HL-60/S4 treated with retinoic acid at 250 ng/mL for 4 days and 3 days (cell line): ENCODE measurements around the gene DOCK6.
"Not testable (repeated sequence)": the region's sequence is repeated elsewhere in the genome, so short reads cannot be mapped to it uniquely, and the experiment has no call there.

Experiments
- in situ Hi-C: fragments of 300-500 bp; cut with MboI; formaldehyde crosslinking; loops from 2 replicates; pipeline ENCODE4 v1.7.0; 2022; ENCODE audit warnings: low sequenced_read_pairs

The DOCK6 gene

GRCh38 chr19:11175920-11176319, 86.4 kb downstream of the DOCK6 start:
- in situ Hi-C loops: no loop called here

- in situ Hi-C loops: no loop called here
These were observed 88.0 kb downstream of the DOCK6 start for GRCh38 chr19:11174336-11174735.

- in situ Hi-C loops: no loop called here
These were observed 88.7 kb downstream of the DOCK6 start for GRCh38 chr19:11173516-11174155.

GRCh38 chr19:11172576-11172975, 89.7 kb downstream of the DOCK6 start:
- in situ Hi-C loops: no loop called here

DNA sequence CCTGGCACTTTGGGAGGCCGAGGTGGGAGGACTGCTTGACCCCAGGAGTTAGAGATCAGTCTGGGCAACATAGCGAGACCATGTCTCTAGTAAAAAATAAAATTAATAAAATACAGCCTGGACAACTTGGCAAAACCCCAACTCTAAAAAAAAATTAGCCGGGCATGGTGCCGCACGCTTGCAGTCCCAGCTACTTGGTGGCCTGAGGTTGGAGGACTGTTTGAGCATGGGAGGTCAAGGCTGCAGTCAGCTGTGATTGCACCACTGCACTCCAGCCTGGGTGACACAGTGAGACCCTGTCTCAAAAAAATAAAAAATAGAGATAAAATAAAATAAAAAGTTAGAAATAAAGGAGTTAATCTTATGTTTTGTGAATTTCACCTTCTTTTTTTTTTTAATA, 91.2 kb downstream of the DOCK6 start:
- in situ Hi-C loops: no loop called here

DNA sequence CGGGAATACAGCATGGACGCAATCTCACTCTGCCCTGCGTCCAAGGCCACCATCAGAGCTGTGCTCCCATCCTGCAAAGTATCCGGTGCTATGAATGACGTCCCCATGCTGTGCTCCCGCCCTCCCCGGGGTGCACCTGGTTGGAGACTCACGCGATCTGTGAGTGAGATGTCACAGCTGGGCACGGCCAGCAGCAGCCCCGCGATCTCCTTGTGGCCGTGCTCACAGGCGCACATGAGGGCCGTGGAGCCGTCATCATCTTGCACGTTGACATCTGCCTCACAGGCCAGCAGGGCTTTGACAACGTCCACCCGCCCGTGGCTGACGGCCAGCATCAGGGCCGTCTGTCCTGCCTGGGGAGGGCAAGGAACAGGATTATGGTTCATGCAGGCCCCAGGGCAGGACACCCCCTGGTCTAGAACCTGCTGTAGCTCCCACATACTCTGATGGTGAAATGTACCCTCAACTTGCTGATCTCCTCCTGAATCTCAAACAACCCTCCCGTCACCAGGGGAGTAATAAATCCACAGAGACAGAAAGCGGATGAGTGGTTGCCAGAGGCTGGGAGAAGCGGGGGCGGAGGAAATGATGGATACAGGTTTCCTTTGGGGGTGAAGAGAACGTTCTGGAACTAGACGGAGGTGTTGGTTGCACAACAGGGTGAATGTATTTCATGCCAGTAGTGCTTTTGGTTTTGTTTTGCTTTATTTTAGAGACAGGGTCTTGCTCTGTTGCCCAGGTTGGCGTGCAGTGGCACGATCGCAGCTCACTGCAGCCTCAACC, 92.2 kb downstream of the DOCK6 start:
- in situ Hi-C loops: no loop called here

GRCh38 chr19:11168568-11168967, 93.8 kb downstream of the DOCK6 start:
- in situ Hi-C loops: no loop called here

DNA sequence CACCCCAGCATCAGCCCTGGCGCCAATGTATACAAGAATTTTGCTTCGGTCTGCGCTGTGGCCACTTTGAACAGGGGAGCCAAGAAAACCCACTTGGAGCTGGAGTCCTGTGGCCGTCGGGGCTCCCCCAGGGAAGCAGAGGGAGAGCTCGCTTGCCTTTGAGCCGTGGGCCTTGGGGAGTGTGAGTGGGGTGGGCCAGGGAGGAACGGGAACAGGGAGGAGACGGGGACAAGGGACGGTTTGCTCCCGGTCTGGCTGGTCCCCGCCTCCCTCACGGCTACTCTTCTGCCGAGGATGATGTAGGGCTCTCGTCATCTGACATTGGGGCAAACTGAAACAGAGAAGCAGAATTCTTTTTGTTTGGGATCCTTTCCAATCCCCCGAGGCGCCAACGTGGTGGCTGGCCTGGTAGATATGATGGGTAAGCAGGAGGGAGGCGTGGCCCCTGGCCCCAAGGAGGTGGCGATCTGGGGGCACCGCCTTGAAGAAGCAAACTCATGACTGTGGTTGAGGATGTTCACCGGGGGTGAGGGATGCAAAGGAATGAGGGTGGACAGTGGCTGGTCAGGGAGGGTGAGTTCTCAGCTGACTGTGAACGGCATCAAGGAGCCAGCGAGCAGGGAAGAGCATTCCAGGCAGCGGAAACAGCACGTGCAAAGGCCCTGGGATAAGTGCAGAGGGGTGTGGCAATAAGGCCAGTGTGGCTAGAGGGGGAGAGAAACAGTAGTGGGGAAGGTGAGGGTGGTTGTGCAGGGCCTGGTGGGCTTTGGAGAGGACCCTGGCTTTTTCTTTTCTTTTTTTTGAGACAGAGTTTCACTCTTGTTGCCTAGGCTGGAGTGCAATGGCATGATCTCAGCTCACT, 95.8 kb downstream of the DOCK6 start:
- in situ Hi-C loops: no loop called here

DNA sequence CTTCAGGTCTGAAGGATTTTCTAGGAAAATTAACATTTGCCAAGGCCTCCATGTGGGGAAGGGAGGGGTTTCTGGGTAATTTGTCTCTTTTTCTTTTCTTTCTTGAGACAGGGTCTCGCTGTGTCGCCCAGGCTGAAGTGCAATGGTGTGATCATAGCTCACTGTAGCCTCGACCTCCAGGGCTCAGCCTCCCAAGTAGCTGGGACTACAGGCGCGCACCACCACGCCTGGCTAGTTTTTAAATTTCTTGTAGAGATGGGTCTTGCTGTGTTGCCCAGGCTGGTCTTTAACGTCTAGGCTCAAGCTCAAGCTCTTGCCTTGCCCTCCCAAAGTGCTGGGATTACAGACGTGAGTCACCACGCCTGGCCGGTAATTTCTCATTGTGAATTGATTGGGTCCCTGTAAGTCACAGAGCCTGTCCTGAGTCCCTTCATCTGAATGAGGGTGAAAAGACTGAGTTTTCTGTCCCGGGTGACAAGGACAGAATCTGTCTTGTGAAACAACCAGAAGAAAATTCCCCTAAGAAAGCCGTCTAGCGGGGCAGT, 96.8 kb downstream of the DOCK6 start:
- in situ Hi-C loops: no loop called here

- in situ Hi-C loops: no loop called here
These were observed 97.4 kb downstream of the DOCK6 start for GRCh38 chr19:11164879-11165406.

DNA sequence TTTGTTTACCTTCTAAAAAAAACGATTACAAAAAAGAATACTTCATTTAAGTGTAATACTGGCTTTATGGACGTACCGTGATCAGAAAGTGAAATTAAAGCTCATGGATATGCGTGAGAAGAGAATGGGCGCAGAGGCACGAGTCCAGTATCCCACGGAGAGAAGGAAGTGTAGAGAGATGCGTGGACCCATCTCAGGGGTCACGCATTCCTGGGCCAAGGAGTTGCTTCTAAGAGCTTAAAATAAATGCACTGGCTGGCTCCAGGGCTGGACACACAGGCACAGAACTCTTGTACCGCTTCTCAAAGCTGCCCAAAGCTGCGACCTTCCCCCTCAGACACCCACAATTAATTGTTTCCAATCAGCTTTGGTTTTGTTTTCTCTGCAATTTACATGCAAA, 98.0 kb downstream of the DOCK6 start:
- in situ Hi-C loops: no loop called here

- in situ Hi-C loops: not testable (repeated sequence)
These were observed 101.9 kb downstream of the DOCK6 start for GRCh38 chr19:11160440-11160768.

DNA sequence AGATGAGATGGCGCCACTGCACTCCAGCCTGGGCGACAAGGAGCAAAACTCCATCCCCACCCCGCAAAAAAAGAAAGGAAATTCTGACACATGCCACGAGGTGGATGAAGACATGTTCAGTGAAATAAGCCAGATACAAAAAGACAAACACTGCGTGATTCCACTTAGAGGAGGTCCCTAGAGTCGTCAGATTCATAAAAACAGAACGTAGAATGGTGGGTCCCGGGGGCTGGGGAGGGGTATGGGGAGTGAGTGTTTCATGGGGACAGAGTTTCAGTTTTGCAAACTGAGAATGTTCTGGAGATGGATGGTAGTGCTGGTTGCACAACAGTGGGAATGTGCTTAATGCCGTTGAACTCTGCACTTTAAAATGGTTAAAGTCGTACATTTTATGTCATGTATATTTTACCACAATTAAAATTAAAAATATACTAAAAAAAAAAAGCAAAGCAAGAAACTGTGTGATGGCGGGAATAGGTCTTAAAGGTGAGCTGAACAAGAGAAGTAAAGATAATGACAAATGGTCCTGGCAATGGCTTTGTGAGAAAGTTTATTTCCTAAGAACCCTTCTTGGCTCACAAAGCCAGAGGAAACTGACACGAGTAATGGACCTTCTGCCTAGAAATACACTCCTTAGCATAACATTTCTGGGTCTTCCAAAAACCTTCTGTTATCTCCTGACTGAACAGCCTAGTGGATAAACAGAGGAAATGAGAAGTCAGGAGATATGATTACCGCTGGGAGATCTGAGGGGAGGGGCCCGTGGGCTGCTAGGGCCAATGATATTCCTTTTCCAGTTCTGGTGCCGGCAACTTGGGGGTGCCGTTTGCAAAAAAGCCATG, 102.5 kb downstream of the DOCK6 start:
- in situ Hi-C loops: no loop called here

DNA sequence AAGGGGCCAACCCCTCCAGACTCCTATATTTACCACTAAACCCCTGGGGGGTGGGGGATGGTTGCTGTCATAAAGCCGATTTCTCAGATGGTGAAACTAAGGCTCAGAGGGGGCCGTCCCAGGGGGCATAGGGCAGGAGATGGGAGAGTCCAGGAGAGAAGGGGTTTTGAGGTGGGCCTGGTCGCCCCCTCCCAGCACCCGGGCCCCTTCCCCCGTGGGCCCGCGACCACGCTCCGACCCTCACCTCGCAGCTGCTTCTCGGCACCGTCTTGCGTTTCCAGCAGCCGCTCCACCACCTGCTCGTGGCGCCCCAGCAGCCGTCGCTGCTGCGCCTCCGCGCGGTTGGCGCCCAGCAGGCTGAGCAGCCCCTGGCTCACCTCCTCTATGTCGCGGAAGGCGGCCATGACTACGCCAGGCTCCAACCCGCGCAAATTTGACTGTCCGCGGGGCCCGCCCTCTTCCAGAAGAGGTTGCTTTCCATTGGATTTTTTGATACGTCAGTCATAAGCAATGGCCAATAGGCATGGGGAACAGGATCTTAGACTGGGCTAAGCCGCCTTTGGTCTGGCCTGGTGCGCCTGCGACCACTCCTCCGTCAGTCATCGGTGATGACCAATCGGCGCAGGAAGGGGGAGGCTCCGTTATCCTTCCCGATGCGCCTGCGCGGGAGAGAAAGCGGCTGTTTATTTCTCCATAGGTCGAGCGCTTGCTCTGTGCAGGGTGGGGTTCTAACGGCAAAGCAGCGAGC, 106.8 kb downstream of the DOCK6 start, which contains the start of gene SPC24:
Gene SPC24 (minus strand): TSS at position 410 of the 748 bp plus-strand sequence. CDS start 6 bp downstream, at position 404.
- in situ Hi-C loops: no loop called here

DNA sequence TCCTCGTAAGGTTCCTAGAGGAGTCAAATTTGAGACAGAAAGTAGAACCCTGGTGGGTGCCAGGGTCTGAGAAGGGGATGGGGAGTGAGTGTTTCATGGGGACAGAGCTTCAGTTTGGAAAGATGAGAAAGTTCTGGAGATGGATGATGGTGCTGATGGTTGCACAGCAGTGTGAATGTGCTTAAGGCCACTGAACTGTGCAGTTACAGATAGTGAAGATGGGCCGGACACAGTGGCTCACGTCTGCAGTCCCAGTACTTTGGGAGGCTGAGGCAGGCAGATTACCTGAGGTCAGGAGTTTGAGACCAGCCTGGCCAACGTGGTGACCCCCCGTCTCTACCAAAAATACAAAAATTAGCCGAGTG, 107.7 kb downstream of the DOCK6 start:
- in situ Hi-C loops: no loop called here

- in situ Hi-C loops: no loop called here
These were observed 109.8 kb downstream of the DOCK6 start for GRCh38 chr19:11152318-11153062.

DNA sequence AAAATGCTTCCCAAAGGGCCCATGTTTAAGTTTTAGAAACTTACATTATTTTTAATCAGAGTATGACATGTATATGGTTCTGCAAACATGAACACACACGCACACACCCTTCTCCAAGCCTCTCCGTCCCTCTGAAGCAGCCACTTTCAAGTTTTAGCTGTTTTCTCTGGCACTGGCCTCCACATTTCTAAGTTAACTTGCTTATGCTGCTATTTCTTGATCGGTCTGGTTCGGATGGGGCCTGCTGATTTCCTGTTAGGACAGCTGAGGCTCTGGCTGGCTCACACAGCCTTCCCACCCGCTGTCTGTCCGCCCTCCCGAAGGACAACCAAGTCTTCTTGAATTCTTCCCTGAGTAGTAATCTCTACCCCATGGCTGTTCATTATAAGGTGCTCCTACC, 111.1 kb downstream of the DOCK6 start:
- in situ Hi-C loops: no loop called here
